DOHH2 (cell line): ENCODE data around the gene HABP2.

Experiments
- H3F3A ChIP-seq: fragments of 200-600 bp; sonication (generic), shearing (Covaris generic); 2 replicates; pipeline ENCODE4 v1.6.0; 2016; ENCODE audit warnings: antibody characterized with exemption, mild to moderate bottlenecking; ENCODE audit not compliant: control insufficient read depth, insufficient read depth
- H3K27ac ChIP-seq: fragments of 200-600 bp; sonication (generic); 2 replicates; pipeline ENCODE4 v1.5.1; 2014; ENCODE audit warnings: low read depth, mild to moderate bottlenecking, low read length, moderate library complexity
- H3K27me3 ChIP-seq: fragments of 200-600 bp; sonication (generic); 2 replicates; pipeline ENCODE4 v1.6.1; 2014; ENCODE audit warnings: mild to moderate bottlenecking, low read length, mixed read lengths; ENCODE audit not compliant: control insufficient read depth
- H3K36me3 ChIP-seq: fragments of 200-600 bp; sonication (generic); 2 replicates; pipeline ENCODE4 v1.6.1; 2014; ENCODE audit warnings: mild to moderate bottlenecking, low read length, moderate library complexity, mixed read lengths; ENCODE audit not compliant: control insufficient read depth
- H3K4me1 ChIP-seq: fragments of 200-600 bp; sonication (generic); 2 replicates; pipeline ENCODE4 v1.6.1; 2014; ENCODE audit warnings: mild to moderate bottlenecking, low read length, mixed read lengths; ENCODE audit not compliant: control insufficient read depth
- H3K4me2 ChIP-seq: fragments of 200-600 bp; sonication (generic); 2 replicates; pipeline ENCODE4 v1.6.0; 2014; ENCODE audit warnings: mild to moderate bottlenecking, low read length, moderate library complexity
- H3K4me3 ChIP-seq: fragments of 200-600 bp; sonication (generic); 2 replicates; pipeline ENCODE4 v1.5.1; 2014; ENCODE audit warnings: mild to moderate bottlenecking, low read length, mixed read lengths
- H3K79me2 ChIP-seq: fragments of 200-600 bp; sonication (generic); 2 replicates; pipeline ENCODE4 v1.6.1; 2014; ENCODE audit warnings: mild to moderate bottlenecking, low read length, mixed read lengths; ENCODE audit not compliant: control insufficient read depth
- H3K9me2 ChIP-seq: fragments of 200-600 bp; sonication (generic); replicated peaks from 2 replicates; pipeline ENCODE4 v1.6.1; 2014; ENCODE audit warnings: mild to moderate bottlenecking, low read length, mixed read lengths; ENCODE audit not compliant: control insufficient read depth
- H3K9me3 ChIP-seq: fragments of 200-600 bp; sonication (generic); 2 replicates; pipeline ENCODE4 v1.6.1; 2014; ENCODE audit warnings: antibody characterized with exemption, low read length, mixed read lengths; ENCODE audit not compliant: control insufficient read depth, insufficient read depth
- H4K20me1 ChIP-seq: fragments of 200-600 bp; sonication (generic); 2 replicates; pipeline ENCODE4 v1.6.0; 2014; ENCODE audit warnings: low read depth, mild to moderate bottlenecking, antibody characterized with exemption, low read length, moderate library complexity; ENCODE audit not compliant: control insufficient read depth, insufficient read depth
- CTCF ChIP-seq: fragments of 200-600 bp; sonication (generic); IDR thresholded peaks from one replicate; pipeline ENCODE4 v1.5.1; 2014; ENCODE audit warnings: antibody characterized with exemption, mild to moderate bottlenecking, low read depth, low read length; ENCODE audit not compliant: poor library complexity, severe bottlenecking
- EZH2phosphoT487 ChIP-seq: fragments of 200-600 bp; sonication (generic); IDR thresholded peaks from 2 replicates; pipeline ENCODE4 v1.6.1; 2017; ENCODE audit warnings: borderline replicate concordance, mild to moderate bottlenecking, antibody characterized with exemption, low read length, moderate library complexity, mixed read lengths

HABP2 gene

GRCh38 chr10:113604572-113604971, 51.7 kb downstream of the HABP2 start:
- TF ChIP-seq EZH2phosphoT487: no peak
- no peak for TF ChIP-seq CTCF
- Histone ChIP-seq H4K20me1 (no peaks in the 10 kb centered on the region), H3K9me2 (no peaks in the 10 kb centered on the region), H3K36me3 (no peaks in the 10 kb centered on the region), H3K9me3 (no peaks in the 10 kb centered on the region), H3K4me1 (no peaks in the 10 kb centered on the region), H3K27ac (no peak overlapping the region), H3F3A (no peaks in the 10 kb centered on the region), H3K79me2 (no peaks in the 10 kb centered on the region), H3K4me2 (no peak overlapping the region), H3K4me3 (no peak overlapping the region), H3K27me3 (no peaks in the 10 kb centered on the region)

- H3K36me3 ChIP-seq: no peaks in the 10 kb centered on the region
- H3K9me2 ChIP-seq: no peaks in the 10 kb centered on the region
- H3F3A ChIP-seq: no peaks in the 10 kb centered on the region
- H3K27me3 ChIP-seq: no peaks in the 10 kb centered on the region
- H3K9me3 ChIP-seq: no peaks in the 10 kb centered on the region
- no peaks in the 10 kb centered on the region for H3K4me1 ChIP-seq
- no peak overlapping the region for H3K4me3 ChIP-seq
- no peak overlapping the region for H3K27ac ChIP-seq
- H3K4me2 ChIP-seq: no peak overlapping the region
- no peak for TF ChIP-seq CTCF
- TF ChIP-seq EZH2phosphoT487: no peak
- no peaks in the 10 kb centered on the region for H4K20me1 ChIP-seq
- no peaks in the 10 kb centered on the region for H3K79me2 ChIP-seq
Measured at GRCh38 chr10:113605268-113605978, 52.6 kb downstream of the HABP2 start.

GRCh38 chr10:113609704-113610108, 56.9 kb downstream of the HABP2 start:
- Histone ChIP-seq H3K36me3 (no peaks in the 10 kb centered on the region), H3K4me1 (no peaks in the 10 kb centered on the region), H3K4me2 (no peak overlapping the region), H3K9me2 (no peaks in the 10 kb centered on the region), H3K27me3 (no peaks in the 10 kb centered on the region), H3K4me3 (no peak overlapping the region), H3K79me2 (no peaks in the 10 kb centered on the region), H3K9me3 (no peaks in the 10 kb centered on the region), H3K27ac (no peak overlapping the region), H3F3A (no peaks in the 10 kb centered on the region), H4K20me1 (no peaks in the 10 kb centered on the region)
- TF ChIP-seq CTCF (no peak), EZH2phosphoT487 (no peak)
